Mammary epithelial cell (primary cell): ENCODE results near the gene TSPEAR.

ENCODE experiments used
- CTCF ChIP-seq, 2 donors: IDR thresholded peaks in 1 of 2; conservative IDR thresholded peaks in 1 of 2; 2 replicates each; pipeline ENCODE4 v1.5.1; 2011 to 2012; ENCODE audit warnings: inconsistent platforms in 2 of 2, low read length in 2 of 2, mild to moderate bottlenecking in 2 of 2, control low read depth in 1 of 2, low read depth in 1 of 2; ENCODE audit not compliant: insufficient read depth in 1 of 2; ENCODE audit errors: extremely low read depth in 1 of 2
- EZH2 ChIP-seq: IDR thresholded peaks from 2 replicates; pipeline ENCODE4 v1.6.1; 2012; ENCODE audit warnings: low read length, inconsistent platforms, borderline replicate concordance

GRCh38 chr21:44724926-44725325 is 13.6 kb upstream of the TSPEAR start:
- TF ChIP-seq CTCF (conservative IDR thresholded peaks at IDR 0.05 in 1 of 2, IDR thresholded peaks at IDR 0.05 in 1 of 2; ENCODE audit: extremely low read depth in 1 of 2, insufficient read depth in 1 of 2, low read depth in 1 of 2, low read length in 2 of 2) (no peak), EZH2 (no peak)
